ENCODE measurements around the gene CCDC195. TPM values are rescaled to one million over a fixed set of nuclear protein-coding genes. Genes with fewer than 3 reads are reported as not detected.

Gene CCDC195
- polyA plus RNA-seq, 1 donor from 2014 or later: not detected

Other genes with a start within 250 kb of the CCDC195 start
- 47.3 and 53.9 TPM in 2 replicates for gene CUL3, start 131.0 kb downstream of the CCDC195 start, polyA plus RNA-seq